Astrocyte (in vitro differentiated cells and primary cell): ENCODE measurements around the gene COL11A2. TPM values are rescaled to one million over a fixed set of nuclear protein-coding genes. Genes with fewer than 3 reads are reported as not detected.

Experiments used
- DNase-seq: peaks from one replicate; pipeline ENCODE4 v3.0.0-alpha.2; 2010; ENCODE audit warnings: low read depth
- FAIRE-seq: peaks from 2 replicates; lab custom pipeline; 2011; peaks lifted over from hg19 to GRCh38; lab: Jason Lieb, UNC
- H2AFZ ChIP-seq: 2 replicates; pipeline ENCODE4 v1.6.0; 2012; ENCODE audit warnings: low read depth, low read length, inconsistent platforms
- H3K27ac ChIP-seq: 2 replicates; pipeline ENCODE4 v1.5.1; 2011; ENCODE audit warnings: low read depth, low read length, inconsistent platforms
- H3K27me3 ChIP-seq: 2 replicates; pipeline ENCODE4 v1.6.0; 2011; ENCODE audit warnings: low read length, inconsistent platforms; ENCODE audit not compliant: insufficient read depth
- H3K36me3 ChIP-seq: 2 replicates; pipeline ENCODE4 v1.5.1; 2011; ENCODE audit warnings: low read length, inconsistent platforms; ENCODE audit not compliant: insufficient read depth
- H3K4me1 ChIP-seq: 2 replicates; pipeline ENCODE4 v1.5.1; 2011; ENCODE audit warnings: low read length, inconsistent platforms; ENCODE audit not compliant: insufficient read depth
- H3K4me2 ChIP-seq: 2 replicates; pipeline ENCODE4 v1.6.0; 2012; ENCODE audit warnings: low read length, inconsistent platforms
- H3K4me3 ChIP-seq: 2 replicates; pipeline ENCODE4 v1.5.1; 2011; ENCODE audit warnings: low read depth, mild to moderate bottlenecking, low read length, inconsistent platforms; ENCODE audit not compliant: insufficient read depth
- H3K79me2 ChIP-seq: 2 replicates; pipeline ENCODE4 v1.6.0; 2012; ENCODE audit warnings: mild to moderate bottlenecking, low read length, inconsistent platforms; ENCODE audit not compliant: insufficient read depth
- H3K9ac ChIP-seq: 2 replicates; pipeline ENCODE4 v1.6.0; 2012; ENCODE audit warnings: mild to moderate bottlenecking, low read length, inconsistent platforms
- H3K9me3 ChIP-seq: 2 replicates; pipeline ENCODE4 v1.5.1; 2012; ENCODE audit warnings: low read depth, mild to moderate bottlenecking, low read length, inconsistent platforms; ENCODE audit not compliant: insufficient read depth
- H4K20me1 ChIP-seq: 2 replicates; pipeline ENCODE4 v1.6.0; 2012; ENCODE audit warnings: low read length, inconsistent platforms; ENCODE audit not compliant: insufficient read depth
- H3K27ac Mint-ChIP-seq: one replicate; pipeline ENCODE4 v1.8.0; 2021; ENCODE audit warnings: mild to moderate bottlenecking, mixed read lengths; ENCODE audit not compliant: unreplicated experiment
- H3K27me3 Mint-ChIP-seq: one replicate; pipeline ENCODE4 v1.8.0; 2021; ENCODE audit warnings: low read depth, mixed read lengths; ENCODE audit not compliant: unreplicated experiment
- H3K36me3 Mint-ChIP-seq: one replicate; pipeline ENCODE4 v1.8.0; 2021; ENCODE audit warnings: low read depth, mixed read lengths; ENCODE audit not compliant: unreplicated experiment
- H3K4me1 Mint-ChIP-seq: one replicate; pipeline ENCODE4 v1.8.0; 2021; ENCODE audit warnings: low read depth, mixed read lengths; ENCODE audit not compliant: unreplicated experiment
- H3K4me3 Mint-ChIP-seq: one replicate; pipeline ENCODE4 v1.8.0; 2021; ENCODE audit warnings: mild to moderate bottlenecking, moderate library complexity, mixed read lengths; ENCODE audit not compliant: unreplicated experiment
- H3K9me3 Mint-ChIP-seq: one replicate; pipeline ENCODE4 v1.8.0; 2021; ENCODE audit warnings: mild to moderate bottlenecking, mixed read lengths; ENCODE audit not compliant: unreplicated experiment
- CTCF ChIP-seq: IDR thresholded peaks from 2 replicates; pipeline ENCODE4 v1.5.1; 2011; ENCODE audit warnings: low read depth, mild to moderate bottlenecking, inconsistent platforms, low read length, moderate library complexity; ENCODE audit not compliant: insufficient read depth
- EZH2 ChIP-seq: IDR thresholded peaks from 2 replicates; pipeline ENCODE4 v1.6.1; 2012; ENCODE audit warnings: mild to moderate bottlenecking, low read length, inconsistent platforms; ENCODE audit not compliant: insufficient read depth
- total RNA-seq: library from RNA; stranded (reverse); gene quantifications from 2 replicates; pipeline ENCODE4 v1.2.1, GENCODE V29; 2021

The COL11A2 gene
- total RNA-seq, 1 donor from 2014 or later, result 1.3 TPM

GRCh38 chr6:33213166-33213988 lies 21.1 kb upstream of the COL11A2 start:
- FAIRE-seq (no peak), DNase-seq (no peak)
- Mint-ChIP-seq H3K27me3 (peaks cover 33% of the 10 kb centered on the region), H3K4me1 (peaks cover 6% of the 10 kb centered on the region), H3K9me3 (peaks cover 2% of the 10 kb centered on the region), H3K27ac (peak overlapping the region; percentile 69), H3K4me3 (peak overlapping the region; percentile 85), H3K36me3 (peaks cover 15% of the 10 kb centered on the region)
- Histone ChIP-seq H3K9ac (peak overlapping the region; percentile 60), H3K27me3 (no peaks in the 10 kb centered on the region), H3K4me3 (peak overlapping the region; percentile 60), H3K36me3 (peaks cover 13% of the 10 kb centered on the region), H3K79me2 (peaks cover 17% of the 10 kb centered on the region), H3K4me2 (peak overlapping the region; percentile 90), H3K4me1 (peaks cover 9% of the 10 kb centered on the region), H3K9me3 (no peaks in the 10 kb centered on the region), H2AFZ (peak overlapping the region; percentile 85), H3K27ac (no peak overlapping the region), H4K20me1 (peaks cover 13% of the 10 kb centered on the region)
- TF ChIP-seq CTCF, result no peak
- no peak for TF ChIP-seq EZH2

- Mint-ChIP-seq H3K27me3 (peaks cover 28% of the 10 kb centered on the region), H3K9me3 (no peaks in the 10 kb centered on the region), H3K27ac (peak overlapping the region; percentile 85), H3K36me3 (peaks cover 15% of the 10 kb centered on the region), H3K4me1 (peaks cover 6% of the 10 kb centered on the region), H3K4me3 (peak overlapping the region; percentile 85)
- H3K79me2 ChIP-seq, result peaks cover 21% of the 10 kb centered on the region
- H3K9ac ChIP-seq, result peak overlapping the region; percentile 60
- H4K20me1 ChIP-seq, result peaks cover 13% of the 10 kb centered on the region
- H3K9me3 ChIP-seq, result no peaks in the 10 kb centered on the region
- peak overlapping the region; percentile 60 for H3K4me3 ChIP-seq
- H3K27ac ChIP-seq, result no peak overlapping the region
- peak overlapping the region; percentile 85 for H2AFZ ChIP-seq
- TF ChIP-seq CTCF (no peak), EZH2 (no peak)
- DNase-seq (no peak), FAIRE-seq (no peak)
- H3K4me1 ChIP-seq, result peaks cover 9% of the 10 kb centered on the region
- H3K4me2 ChIP-seq, result peak overlapping the region; percentile 90
- H3K27me3 ChIP-seq, result no peaks in the 10 kb centered on the region
- peaks cover 13% of the 10 kb centered on the region for H3K36me3 ChIP-seq
These were observed 20.5 kb upstream of the COL11A2 start for GRCh38 chr6:33212857-33213165.
